ENCODE measurements around the gene BST2.
"Not testable (repeated sequence)": the region's sequence is repeated elsewhere in the genome, so short reads cannot be mapped to it uniquely, and the experiment has no call there.

The BST2 gene

DNA sequence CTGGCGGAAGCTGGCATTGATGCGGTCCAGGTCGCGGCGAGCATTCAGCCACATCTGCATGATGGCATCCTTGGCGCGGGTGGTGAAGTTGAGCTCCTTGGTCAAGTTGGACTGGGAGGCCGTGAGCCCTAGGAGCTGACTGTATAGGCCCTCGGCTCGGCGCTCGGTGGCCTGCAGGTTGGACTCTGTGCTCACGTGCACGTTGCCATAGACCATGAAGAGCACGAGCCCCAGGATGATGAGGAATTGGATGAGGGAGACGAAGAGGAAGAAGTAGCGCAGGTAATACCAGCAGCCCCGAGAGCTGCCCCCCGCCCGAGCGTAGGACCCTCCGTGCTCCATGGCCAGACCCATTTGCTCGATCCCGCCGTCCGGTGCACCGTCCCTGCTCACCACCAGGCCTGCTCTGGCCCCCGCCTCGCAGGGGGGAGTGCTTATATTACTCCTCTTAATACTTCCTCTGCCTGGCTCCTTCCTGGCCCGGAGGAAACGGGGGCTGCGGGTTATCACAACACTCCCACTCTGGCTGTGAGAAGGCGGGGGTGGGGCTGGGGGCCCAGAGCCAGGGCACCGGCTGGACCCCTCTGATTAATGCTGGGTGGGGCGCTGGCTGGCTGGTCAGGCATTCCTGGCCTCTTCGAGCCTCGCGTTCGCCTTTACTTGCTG, 28.4 kb downstream of the BST2 start, which contains the start of gene PLVAP:
PLVAP (minus strand) TSS at position 408 of the 666 bp plus-strand sequence; CDS start at position 354, 54 bp downstream.
- H3K27ac ChIP-seq (ENCODE audit: low read length), result no peak within 1 kb of the TSS
- no peaks in the 10 kb centered on the region for H3K9me3 ChIP-seq (replicated peaks; ENCODE audit: insufficient read depth, low read length)
- TF ChIP-seq, protein P1, sequence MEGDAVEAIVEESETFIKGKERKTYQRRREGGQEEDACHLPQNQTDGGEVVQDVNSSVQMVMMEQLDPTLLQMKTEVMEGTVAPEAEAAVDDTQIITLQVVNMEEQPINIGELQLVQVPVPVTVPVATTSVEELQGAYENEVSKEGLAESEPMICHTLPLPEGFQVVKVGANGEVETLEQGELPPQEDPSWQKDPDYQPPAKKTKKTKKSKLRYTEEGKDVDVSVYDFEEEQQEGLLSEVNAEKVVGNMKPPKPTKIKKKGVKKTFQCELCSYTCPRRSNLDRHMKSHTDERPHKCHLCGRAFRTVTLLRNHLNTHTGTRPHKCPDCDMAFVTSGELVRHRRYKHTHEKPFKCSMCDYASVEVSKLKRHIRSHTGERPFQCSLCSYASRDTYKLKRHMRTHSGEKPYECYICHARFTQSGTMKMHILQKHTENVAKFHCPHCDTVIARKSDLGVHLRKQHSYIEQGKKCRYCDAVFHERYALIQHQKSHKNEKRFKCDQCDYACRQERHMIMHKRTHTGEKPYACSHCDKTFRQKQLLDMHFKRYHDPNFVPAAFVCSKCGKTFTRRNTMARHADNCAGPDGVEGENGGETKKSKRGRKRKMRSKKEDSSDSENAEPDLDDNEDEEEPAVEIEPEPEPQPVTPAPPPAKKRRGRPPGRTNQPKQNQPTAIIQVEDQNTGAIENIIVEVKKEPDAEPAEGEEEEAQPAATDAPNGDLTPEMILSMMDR (IDR thresholded peaks at IDR 0.05; ENCODE audit: low read length), result no peak
- TF ChIP-seq EZH2phosphoT487 (IDR thresholded peaks at IDR 0.05; ENCODE audit: low read length), result no peak
- no peaks in the 10 kb centered on the region for H3K79me2 ChIP-seq (ENCODE audit: low read length)
- peaks cover 25% of the 10 kb centered on the region for H3K4me1 ChIP-seq (ENCODE audit: low read length)
- peaks cover 12% of the 10 kb centered on the region; the same call in 1 of the 2 replicates for H3F3A ChIP-seq (ENCODE audit: insufficient read depth, low read length)
- H2AFZ ChIP-seq (ENCODE audit: low read length), result no peak within 1 kb of the TSS
- no peak for DNase-seq
- H3K27me3 ChIP-seq (replicated peaks; ENCODE audit: insufficient read depth, low read length), result no peaks in the 10 kb centered on the region
- H4K20me1 ChIP-seq (ENCODE audit: insufficient read depth, low read length), result no peaks in the 10 kb centered on the region
- H3K9me2 ChIP-seq (replicated peaks; ENCODE audit: insufficient read depth, low read length), result no peaks in the 10 kb centered on the region
- H3K9ac ChIP-seq (ENCODE audit: low read length), result no peak within 1 kb of the TSS
- H3K36me3 ChIP-seq (replicated peaks; ENCODE audit: insufficient read depth, low read length), result no peaks in the 10 kb centered on the region
- H3K4me2 ChIP-seq (ENCODE audit: low read depth, low read length), result no peak within 1 kb of the TSS
- no peak within 1 kb of the TSS for H3K4me3 ChIP-seq (ENCODE audit: low read length)

DNA sequence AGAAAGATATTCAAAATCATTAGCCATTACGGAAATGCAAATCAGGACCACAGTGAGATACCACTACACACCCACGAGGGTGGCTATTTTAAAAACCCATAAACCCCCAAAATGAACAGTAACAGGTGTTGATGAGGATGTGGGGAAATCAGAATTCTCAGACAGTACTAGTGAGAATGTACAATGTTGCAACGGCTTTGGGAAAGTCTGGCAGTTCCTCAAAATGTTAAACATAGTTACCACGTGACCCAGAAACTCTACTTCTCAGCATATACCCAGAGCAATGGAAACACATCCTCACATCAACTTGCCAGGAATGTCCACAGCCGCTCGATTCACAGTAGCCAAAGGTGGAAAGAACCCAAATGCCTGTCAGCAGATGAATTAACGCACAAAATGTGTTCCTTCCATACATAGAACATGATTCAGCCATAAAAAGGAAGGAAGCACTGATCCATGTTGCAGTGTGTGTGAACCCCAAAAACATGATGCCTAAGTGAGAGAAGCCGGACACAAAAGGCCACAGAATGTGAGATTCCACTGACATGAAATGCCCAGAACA, 35.3 kb downstream of the BST2 start:
- H3K9ac ChIP-seq (ENCODE audit: low read length), result 0 out of 2 replicates have a peak overlapping the region, but pooled peaks have one; percentile 5
- H3K4me2 ChIP-seq (ENCODE audit: low read depth, low read length), result peak overlapping the region; percentile 54

GRCh38 chr19:17365361-17365760, 40.1 kb downstream of the BST2 start:
- TF ChIP-seq EZH2 (optimal IDR thresholded peaks at IDR 0.05; ENCODE audit: low read depth, low read length) (no peak), EZH2phosphoT487 (IDR thresholded peaks at IDR 0.05; ENCODE audit: low read length) (no peak)
- TF ChIP-seq, protein P1 (IDR thresholded peaks at IDR 0.05; ENCODE audit: low read length), result no peak

More for the DNA sequence above, 35.3 kb downstream of the BST2 start:
- TF ChIP-seq EZH2phosphoT487 (IDR thresholded peaks at IDR 0.05; ENCODE audit: low read length) (no peak), EZH2 (optimal IDR thresholded peaks at IDR 0.05; ENCODE audit: low read depth, low read length) (no peak)
- TF ChIP-seq, protein P1 (IDR thresholded peaks at IDR 0.05; ENCODE audit: low read length), result no peak
- no peaks in the 10 kb centered on the region for H3K36me3 ChIP-seq (replicated peaks; ENCODE audit: insufficient read depth, low read length)
- H2AFZ ChIP-seq (ENCODE audit: low read length), result peak overlapping the region; percentile 51
- H3K27me3 ChIP-seq (replicated peaks; ENCODE audit: insufficient read depth, low read length), result no peaks in the 10 kb centered on the region
- peak; percentile 58 for DNase-seq
- H3K9me3 ChIP-seq (replicated peaks; ENCODE audit: insufficient read depth, low read length), result no peaks in the 10 kb centered on the region
- H3K4me1 ChIP-seq (ENCODE audit: low read length), result peaks cover 29% of the 10 kb centered on the region
- no peak overlapping the region; the same call in 1 of the 2 replicates for H3K4me3 ChIP-seq (ENCODE audit: low read length)
- H3F3A ChIP-seq (ENCODE audit: insufficient read depth, low read length), result peaks cover 30% of the 10 kb centered on the region
- no peaks in the 10 kb centered on the region for H3K9me2 ChIP-seq (replicated peaks; ENCODE audit: insufficient read depth, low read length)
- H4K20me1 ChIP-seq (ENCODE audit: insufficient read depth, low read length), result no peaks in the 10 kb centered on the region
- peak overlapping the region; percentile 70 for H3K27ac ChIP-seq (ENCODE audit: low read length)
- no peaks in the 10 kb centered on the region for H3K79me2 ChIP-seq (ENCODE audit: low read length)

DNA sequence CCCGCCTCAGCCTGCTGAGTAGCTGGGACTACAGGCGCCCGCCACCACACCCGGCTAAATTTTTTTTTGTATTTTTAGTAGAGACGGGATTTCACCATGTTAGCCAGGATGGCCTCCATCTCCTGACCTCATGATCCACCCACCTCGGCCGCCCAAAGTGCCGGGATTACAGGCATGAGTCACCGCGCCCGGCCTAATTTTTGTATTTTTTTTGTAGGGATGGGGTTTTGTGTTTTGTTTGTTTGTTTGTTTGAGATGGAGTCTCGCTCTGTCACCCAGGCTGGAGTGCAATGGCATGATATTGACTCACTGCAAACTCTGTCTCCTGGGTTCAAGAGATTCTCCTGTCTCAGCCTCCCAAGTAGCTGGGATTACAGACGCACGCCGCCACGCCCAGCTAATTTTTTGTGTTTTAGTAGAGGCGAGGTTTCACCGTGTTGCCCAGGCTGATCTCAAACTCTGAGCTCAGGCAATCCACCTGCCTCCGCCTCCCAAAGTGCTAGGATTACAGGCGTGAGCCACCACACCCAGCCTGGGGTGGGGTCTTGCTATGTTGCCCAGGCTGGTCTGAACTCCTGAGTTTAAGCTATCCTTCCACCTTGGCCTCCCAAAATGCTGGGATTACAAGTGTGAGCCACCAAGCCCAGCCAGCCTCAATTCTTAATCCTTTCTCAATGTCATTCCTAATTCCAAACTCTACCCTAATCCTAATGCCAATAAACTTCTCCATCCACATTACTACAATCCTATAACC, 41.4 kb downstream of the BST2 start:
- not testable (repeated sequence) for H3F3A ChIP-seq (ENCODE audit: insufficient read depth, low read length); H3K27me3 ChIP-seq (replicated peaks; ENCODE audit: insufficient read depth, low read length); H3K4me3 ChIP-seq (ENCODE audit: low read length); H3K9me3 ChIP-seq (replicated peaks; ENCODE audit: insufficient read depth, low read length); H3K9ac ChIP-seq (ENCODE audit: low read length); H3K4me1 ChIP-seq (ENCODE audit: low read length); H3K4me2 ChIP-seq (ENCODE audit: low read depth, low read length); DNase-seq; H3K36me3 ChIP-seq (replicated peaks; ENCODE audit: insufficient read depth, low read length); H3K9me2 ChIP-seq (replicated peaks; ENCODE audit: insufficient read depth, low read length); H2AFZ ChIP-seq (ENCODE audit: low read length); H4K20me1 ChIP-seq (ENCODE audit: insufficient read depth, low read length); H3K27ac ChIP-seq (ENCODE audit: low read length); H3K79me2 ChIP-seq (ENCODE audit: low read length)

More at GRCh38 chr19:17365361-17365760, 40.1 kb downstream of the BST2 start:
- Histone ChIP-seq H3K4me3 (ENCODE audit: low read length) (no peak overlapping the region), H3F3A (ENCODE audit: insufficient read depth, low read length) (peaks cover 10% of the 10 kb centered on the region), H3K4me1 (ENCODE audit: low read length) (peaks cover 5% of the 10 kb centered on the region), H3K9me2 (replicated peaks; ENCODE audit: insufficient read depth, low read length) (no peaks in the 10 kb centered on the region), H3K9me3 (replicated peaks; ENCODE audit: insufficient read depth, low read length) (no peaks in the 10 kb centered on the region), H2AFZ (ENCODE audit: low read length) (no peak overlapping the region), H3K36me3 (replicated peaks; ENCODE audit: insufficient read depth, low read length) (no peaks in the 10 kb centered on the region), H3K9ac (ENCODE audit: low read length) (no peak overlapping the region), H3K4me2 (ENCODE audit: low read depth, low read length) (no peak overlapping the region), H3K79me2 (ENCODE audit: low read length) (no peaks in the 10 kb centered on the region), H4K20me1 (ENCODE audit: insufficient read depth, low read length) (no peaks in the 10 kb centered on the region), H3K27ac (ENCODE audit: low read length) (no peak overlapping the region), H3K27me3 (replicated peaks; ENCODE audit: insufficient read depth, low read length) (0 out of 2 replicates have a peak, but pooled peaks cover 4% of the 10 kb centered on the region)
- no peak for DNase-seq
